HG02938 (cell line): ENCODE data around the gene MBNL3.
"Not testable (repeated sequence)": the region's sequence is repeated elsewhere in the genome, so short reads cannot be mapped to it uniquely, and the experiment has no call there.

Source experiments
- ATAC-seq: cut with Tn5 transposase; IDR thresholded peaks from one replicate; pipeline ENCODE4 v1.9.1; 2021; ENCODE audit warnings: mild to moderate bottlenecking, moderate library complexity; ENCODE audit not compliant: unreplicated experiment

Gene MBNL3

GRCh38 chrX:132480581-132481203 is 8.1 kb downstream of the MBNL3 start:
- ATAC-seq = peak; percentile 92

- ATAC-seq = no peak
Measured at GRCh38 chrX:132474544-132475248, 14.1 kb downstream of the MBNL3 start.

GRCh38 chrX:132472397-132472796 is 16.4 kb downstream of the MBNL3 start:
- no peak for ATAC-seq

GRCh38 chrX:132470831-132471230 is 18.0 kb downstream of the MBNL3 start:
- no peak for ATAC-seq

GRCh38 chrX:132470179-132470578 is 18.7 kb downstream of the MBNL3 start:
- ATAC-seq = no peak

GRCh38 chrX:132468454-132468853 is 20.4 kb downstream of the MBNL3 start:
- no peak for ATAC-seq

- no peak for ATAC-seq
Measured at GRCh38 chrX:132467989-132468388, 20.8 kb downstream of the MBNL3 start.

- no peak for ATAC-seq
Measured at GRCh38 chrX:132467026-132467425, 21.8 kb downstream of the MBNL3 start.

- no peak for ATAC-seq
Measured at GRCh38 chrX:132463411-132463810, 25.4 kb downstream of the MBNL3 start.

- ATAC-seq = no peak
Measured at GRCh38 chrX:132461886-132462285, 27.0 kb downstream of the MBNL3 start.

GRCh38 chrX:132452911-132453550 is 35.8 kb downstream of the MBNL3 start:
- no peak for ATAC-seq

- not testable (repeated sequence) for ATAC-seq
Measured at GRCh38 chrX:132445909-132446308, 42.9 kb downstream of the MBNL3 start.

GRCh38 chrX:132444936-132445335 is 43.9 kb downstream of the MBNL3 start:
- no peak for ATAC-seq

- ATAC-seq = no peak
Measured at GRCh38 chrX:132443196-132444135, 45.4 kb downstream of the MBNL3 start.

- ATAC-seq = no peak
Measured at GRCh38 chrX:132442691-132443090, 46.1 kb downstream of the MBNL3 start.

GRCh38 chrX:132435222-132435621 is 53.6 kb downstream of the MBNL3 start:
- no peak for ATAC-seq

- no peak for ATAC-seq
Measured at GRCh38 chrX:132433551-132433950, 55.3 kb downstream of the MBNL3 start.

- no peak for ATAC-seq
Measured at GRCh38 chrX:132433001-132433400, 55.8 kb downstream of the MBNL3 start.

GRCh38 chrX:132428896-132429295 is 59.9 kb downstream of the MBNL3 start:
- no peak for ATAC-seq

GRCh38 chrX:132426695-132427281 is 62.0 kb downstream of the MBNL3 start:
- no peak for ATAC-seq
